Cardiac muscle cell (in vitro differentiated cells and primary cell): ENCODE measurements around the gene ATG14. TPM values are rescaled to one million over a fixed set of nuclear protein-coding genes. Genes with fewer than 3 reads are reported as not detected.

Experiments used
- DNase-seq, 2 donors: peaks; one replicate each; pipeline versions ENCODE4 v3.0.0 to v3.0.0-alpha.2; 2010 to 2017; ENCODE audit warnings: low read depth in 1 of 2, low spot score in 1 of 2
- H3K27ac ChIP-seq: fragments of 200-600 bp; sonication (generic); 2 replicates; pipeline ENCODE4 v1.5.1; 2016
- H3K27me3 ChIP-seq: fragments of 200-600 bp; sonication (generic); 2 replicates; pipeline ENCODE4 v1.6.0; 2016; ENCODE audit warnings: control low read depth
- H3K36me3 ChIP-seq: fragments of 200-600 bp; sonication (generic); 2 replicates; pipeline ENCODE4 v1.5.1; 2016; ENCODE audit warnings: control low read depth
- H3K4me1 ChIP-seq: fragments of 200-600 bp; sonication (generic); 2 replicates; pipeline ENCODE4 v1.8.1; 2017; ENCODE audit warnings: low read depth, mild to moderate bottlenecking, mixed run types
- H3K4me3 ChIP-seq: fragments of 200-600 bp; sonication (generic); 2 replicates; pipeline ENCODE4 v1.5.1; 2016; ENCODE audit warnings: mild to moderate bottlenecking
- H3K9me3 ChIP-seq: fragments of 200-600 bp; sonication (generic); 2 replicates; pipeline ENCODE4 v1.5.1; 2017; ENCODE audit warnings: low read depth, mild to moderate bottlenecking, control low read depth
- polyA plus RNA-seq: library from polyadenylated mRNA; unstranded; fragments of >200 nt; fragmentation: Nextera tagmentation; extraction: Ambion mirVana; gene quantifications from 2 replicates; pipeline ENCODE4 v1.2.1, GENCODE V29; 2016
- total RNA-seq: library from RNA; depleted of rRNA; stranded (reverse); fragments of >200 nt; gene quantifications from 2 replicates; pipeline ENCODE4 v1.2.3, GENCODE V29; 2016
- TF ChIP-seq, protein P1 (sequence below): IDR thresholded peaks from 2 replicates; pipeline ENCODE4 v1.5.1; 2012; ENCODE audit warnings: low read depth, mild to moderate bottlenecking, low read length

ATG14 gene
- total and polyA plus RNA-seq, 2 experiments from 2014 or later = 2.5 to 11.7 TPM

- Histone ChIP-seq H3K4me3 (no peak overlapping the region), H3K9me3 (no peaks in the 10 kb centered on the region), H3K27ac (no peak overlapping the region), H3K27me3 (no peaks in the 10 kb centered on the region), H3K4me1 (no peaks in the 10 kb centered on the region), H3K36me3 (peaks cover 4% of the 10 kb centered on the region)
- TF ChIP-seq, protein P1, sequence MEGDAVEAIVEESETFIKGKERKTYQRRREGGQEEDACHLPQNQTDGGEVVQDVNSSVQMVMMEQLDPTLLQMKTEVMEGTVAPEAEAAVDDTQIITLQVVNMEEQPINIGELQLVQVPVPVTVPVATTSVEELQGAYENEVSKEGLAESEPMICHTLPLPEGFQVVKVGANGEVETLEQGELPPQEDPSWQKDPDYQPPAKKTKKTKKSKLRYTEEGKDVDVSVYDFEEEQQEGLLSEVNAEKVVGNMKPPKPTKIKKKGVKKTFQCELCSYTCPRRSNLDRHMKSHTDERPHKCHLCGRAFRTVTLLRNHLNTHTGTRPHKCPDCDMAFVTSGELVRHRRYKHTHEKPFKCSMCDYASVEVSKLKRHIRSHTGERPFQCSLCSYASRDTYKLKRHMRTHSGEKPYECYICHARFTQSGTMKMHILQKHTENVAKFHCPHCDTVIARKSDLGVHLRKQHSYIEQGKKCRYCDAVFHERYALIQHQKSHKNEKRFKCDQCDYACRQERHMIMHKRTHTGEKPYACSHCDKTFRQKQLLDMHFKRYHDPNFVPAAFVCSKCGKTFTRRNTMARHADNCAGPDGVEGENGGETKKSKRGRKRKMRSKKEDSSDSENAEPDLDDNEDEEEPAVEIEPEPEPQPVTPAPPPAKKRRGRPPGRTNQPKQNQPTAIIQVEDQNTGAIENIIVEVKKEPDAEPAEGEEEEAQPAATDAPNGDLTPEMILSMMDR = no peak
- DNase-seq = no peak
These were observed 11.8 kb downstream of the ATG14 start for GRCh38 chr14:55399852-55400251.

DNA sequence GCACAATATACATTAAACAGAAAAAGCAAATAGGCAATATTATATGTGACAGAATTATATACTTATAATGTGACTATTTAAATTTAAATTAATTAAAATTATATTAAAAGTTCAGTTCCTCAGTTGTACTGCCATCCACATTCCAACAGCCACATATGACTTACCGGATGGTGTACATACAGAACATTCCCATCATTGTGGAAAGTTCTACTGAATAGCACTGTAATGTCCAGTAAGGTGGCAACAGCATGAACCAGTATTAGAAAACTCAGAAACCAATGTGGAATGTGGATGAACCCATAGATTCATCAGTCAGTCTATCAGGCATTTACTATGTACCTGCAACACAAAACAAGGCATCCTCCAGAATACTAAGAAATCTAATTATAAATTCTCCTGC, 12.4 kb downstream of the ATG14 start:
- Histone ChIP-seq H3K36me3 (peaks cover 7% of the 10 kb centered on the region), H3K4me1 (no peaks in the 10 kb centered on the region), H3K9me3 (no peaks in the 10 kb centered on the region), H3K27me3 (no peaks in the 10 kb centered on the region), H3K4me3 (no peak overlapping the region), H3K27ac (no peak overlapping the region)
- DNase-seq = no peak
- TF ChIP-seq, protein P1 = no peak

DNA sequence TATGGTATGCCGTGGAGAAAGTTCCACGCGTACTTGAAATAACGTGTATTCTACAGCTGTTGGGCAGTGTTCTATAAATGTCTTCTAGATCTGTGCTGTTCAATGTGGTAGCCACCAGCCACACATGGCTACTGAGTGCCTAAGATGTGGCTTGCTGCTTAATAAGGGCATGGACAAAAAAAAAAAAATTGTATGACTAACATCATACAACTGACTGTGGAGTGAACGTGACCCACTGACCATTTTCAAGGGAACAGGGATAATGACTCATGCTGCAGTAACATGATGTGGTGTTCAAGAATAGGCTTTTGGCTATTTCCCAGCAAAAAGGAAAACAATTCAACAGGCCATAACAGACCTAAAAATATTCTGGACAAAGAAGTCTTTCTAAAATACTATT, 13.0 kb downstream of the ATG14 start:
- Histone ChIP-seq H3K4me1 (no peaks in the 10 kb centered on the region), H3K36me3 (peaks cover 8% of the 10 kb centered on the region), H3K27me3 (no peaks in the 10 kb centered on the region), H3K9me3 (no peaks in the 10 kb centered on the region), H3K27ac (no peak overlapping the region), H3K4me3 (no peak overlapping the region)
- TF ChIP-seq, protein P1 = no peak
- DNase-seq = peak in 1 of 2 donors; percentile 95

GRCh38 chr14:55389330-55389729, 22.3 kb downstream of the ATG14 start:
- Histone ChIP-seq H3K9me3 (no peaks in the 10 kb centered on the region), H3K36me3 (peaks cover 20% of the 10 kb centered on the region), H3K27ac (no peak overlapping the region), H3K4me3 (no peak overlapping the region), H3K4me1 (no peaks in the 10 kb centered on the region), H3K27me3 (no peaks in the 10 kb centered on the region)
- no peak for DNase-seq
- TF ChIP-seq, protein P1 = no peak

- H3K36me3 ChIP-seq = peaks cover 17% of the 10 kb centered on the region
- no peak overlapping the region for H3K27ac ChIP-seq
- TF ChIP-seq, protein P1 = no peak
- no peaks in the 10 kb centered on the region for H3K27me3 ChIP-seq
- no peaks in the 10 kb centered on the region for H3K4me1 ChIP-seq
- no peaks in the 10 kb centered on the region for H3K9me3 ChIP-seq
- DNase-seq = no peak
- no peak overlapping the region for H3K4me3 ChIP-seq
These were observed 23.5 kb downstream of the ATG14 start for GRCh38 chr14:55388160-55388559.

DNA sequence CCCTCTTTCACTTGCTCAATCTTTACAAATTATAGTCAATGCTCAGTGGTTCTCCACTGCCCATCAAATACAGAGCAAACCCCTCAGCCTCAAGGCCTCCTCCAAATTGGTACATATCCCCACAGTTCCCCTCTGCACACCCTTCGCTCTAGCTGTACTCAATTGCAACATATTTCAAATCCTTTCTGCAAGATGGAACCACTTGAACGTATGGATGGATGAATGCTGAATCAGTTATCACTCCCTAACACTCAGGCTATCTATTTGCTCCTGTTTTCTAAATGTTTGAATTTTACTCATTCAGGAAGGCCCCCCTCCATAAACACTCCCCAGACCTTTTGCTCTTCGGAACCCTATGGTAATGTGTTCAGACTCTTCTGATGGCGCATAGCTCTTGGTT, 24.5 kb downstream of the ATG14 start:
- Histone ChIP-seq H3K9me3 (no peaks in the 10 kb centered on the region), H3K36me3 (peaks cover 18% of the 10 kb centered on the region), H3K4me1 (peaks cover 5% of the 10 kb centered on the region), H3K27ac (no peak overlapping the region), H3K27me3 (no peaks in the 10 kb centered on the region), H3K4me3 (no peak overlapping the region)
- TF ChIP-seq, protein P1 = no peak
- no peak for DNase-seq
